ENCODE measurements around the gene ARHGAP30. TPM values are rescaled to one million over a fixed set of nuclear protein-coding genes. Genes with fewer than 3 reads are reported as not detected.

ARHGAP30 gene
- total and polyA plus RNA-seq, 12 donors = 1.2 to 16.4 (median 1.9) TPM

DNA sequence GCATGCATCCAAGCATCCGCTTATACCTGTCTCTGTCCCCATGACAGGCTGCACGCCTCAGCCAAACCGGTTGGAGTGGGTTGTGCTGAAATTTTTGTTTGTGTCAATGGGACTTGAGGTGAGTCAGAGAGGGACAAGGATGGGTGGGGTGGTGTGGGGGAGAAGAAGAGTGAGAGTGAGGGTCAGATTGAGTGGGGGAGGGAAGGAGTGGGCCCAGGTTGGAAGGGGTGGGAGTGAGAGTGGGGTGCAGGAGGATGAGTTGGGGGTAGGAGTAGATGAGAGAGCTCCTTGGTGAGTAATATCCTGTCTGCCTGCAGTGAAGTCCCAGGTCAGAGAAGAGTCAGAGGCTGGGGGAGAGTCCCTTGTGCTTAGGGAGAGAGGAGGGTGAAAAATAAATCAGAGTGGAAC, 22.9 kb upstream of the ARHGAP30 start:
- TF ChIP-seq, protein P1, sequence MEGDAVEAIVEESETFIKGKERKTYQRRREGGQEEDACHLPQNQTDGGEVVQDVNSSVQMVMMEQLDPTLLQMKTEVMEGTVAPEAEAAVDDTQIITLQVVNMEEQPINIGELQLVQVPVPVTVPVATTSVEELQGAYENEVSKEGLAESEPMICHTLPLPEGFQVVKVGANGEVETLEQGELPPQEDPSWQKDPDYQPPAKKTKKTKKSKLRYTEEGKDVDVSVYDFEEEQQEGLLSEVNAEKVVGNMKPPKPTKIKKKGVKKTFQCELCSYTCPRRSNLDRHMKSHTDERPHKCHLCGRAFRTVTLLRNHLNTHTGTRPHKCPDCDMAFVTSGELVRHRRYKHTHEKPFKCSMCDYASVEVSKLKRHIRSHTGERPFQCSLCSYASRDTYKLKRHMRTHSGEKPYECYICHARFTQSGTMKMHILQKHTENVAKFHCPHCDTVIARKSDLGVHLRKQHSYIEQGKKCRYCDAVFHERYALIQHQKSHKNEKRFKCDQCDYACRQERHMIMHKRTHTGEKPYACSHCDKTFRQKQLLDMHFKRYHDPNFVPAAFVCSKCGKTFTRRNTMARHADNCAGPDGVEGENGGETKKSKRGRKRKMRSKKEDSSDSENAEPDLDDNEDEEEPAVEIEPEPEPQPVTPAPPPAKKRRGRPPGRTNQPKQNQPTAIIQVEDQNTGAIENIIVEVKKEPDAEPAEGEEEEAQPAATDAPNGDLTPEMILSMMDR (IDR thresholded peaks at IDR 0.05) = no peak
- DNase-seq = no peak
- H3K36me3 ChIP-seq = no peaks in the 10 kb centered on the region
- peaks cover 2 to 20% (median 12%) of the 10 kb centered on the region in 9 donors for H3K4me1 ChIP-seq
- 87 to 88% methylated on average over 3 of the region's 3 CpGs for WGBS, 2 donors
- intact Hi-C loops (cut with DNase I) = loop anchor here in 3 of 10 donors (10.0 kb wide), 1 partner anchor 258 kb away; no protein-coding TSS in a partner anchor
- no peak for ATAC-seq
- H3K9me3 ChIP-seq = no peaks in the 10 kb centered on the region
- H3K4me3 ChIP-seq = no peak overlapping the region
- no peaks in the 10 kb centered on the region for H3K27me3 ChIP-seq
- H3K27ac ChIP-seq = no peak overlapping the region

DNA sequence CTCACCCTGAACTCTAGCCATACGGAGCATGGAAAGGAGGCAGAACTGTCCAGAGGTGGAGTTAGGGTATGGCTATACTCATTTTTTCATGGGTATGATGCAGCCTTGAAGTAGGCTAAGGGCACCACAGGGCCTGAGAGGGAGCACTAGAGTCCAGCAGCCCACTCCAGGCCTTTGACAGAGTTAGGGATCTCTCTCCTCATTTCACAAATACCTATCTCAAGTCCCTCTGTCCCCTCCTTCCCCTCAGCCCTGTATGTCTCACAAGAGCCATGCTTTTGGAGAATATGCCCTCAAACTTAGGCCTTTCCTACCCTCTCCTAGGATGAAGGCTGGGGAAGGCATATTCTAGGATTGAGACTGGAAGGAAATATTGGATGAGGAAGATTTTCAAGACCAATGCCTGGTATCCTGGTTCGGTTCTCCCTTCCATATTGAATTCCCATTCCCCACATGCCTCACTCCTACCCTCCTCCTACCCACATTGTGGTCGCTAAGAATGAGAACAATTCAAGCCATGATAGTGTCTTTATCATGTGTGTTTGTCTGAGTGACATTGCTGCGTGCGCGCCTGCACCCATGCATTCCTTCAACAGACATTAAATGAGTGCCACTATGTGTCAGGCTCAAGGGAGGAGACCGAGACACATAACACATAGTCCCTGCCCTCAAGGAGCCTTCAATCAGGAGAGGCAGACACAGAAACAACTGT, 22.3 kb upstream of the ARHGAP30 start:
- TF ChIP-seq, protein P1 (IDR thresholded peaks at IDR 0.05) = no peak
- peaks cover 0 to 14% (median 7%) of the 10 kb centered on the region in 9 donors for H3K4me1 ChIP-seq
- no peak for DNase-seq
- intact Hi-C loops (cut with DNase I) = loop anchor here in 3 of 10 donors (10.0 kb wide), 1 partner anchor 257 kb away; no protein-coding TSS in a partner anchor
- H3K4me3 ChIP-seq = no peak overlapping the region
- H3K27me3 ChIP-seq = no peaks in the 10 kb centered on the region
- H3K9me3 ChIP-seq = no peaks in the 10 kb centered on the region
- H3K27ac ChIP-seq = no peak overlapping the region
- no peak for ATAC-seq
- no peaks in the 10 kb centered on the region for H3K36me3 ChIP-seq
- 90 to 92% methylated on average over 7 of the region's 7 CpGs for WGBS, 2 donors

DNA sequence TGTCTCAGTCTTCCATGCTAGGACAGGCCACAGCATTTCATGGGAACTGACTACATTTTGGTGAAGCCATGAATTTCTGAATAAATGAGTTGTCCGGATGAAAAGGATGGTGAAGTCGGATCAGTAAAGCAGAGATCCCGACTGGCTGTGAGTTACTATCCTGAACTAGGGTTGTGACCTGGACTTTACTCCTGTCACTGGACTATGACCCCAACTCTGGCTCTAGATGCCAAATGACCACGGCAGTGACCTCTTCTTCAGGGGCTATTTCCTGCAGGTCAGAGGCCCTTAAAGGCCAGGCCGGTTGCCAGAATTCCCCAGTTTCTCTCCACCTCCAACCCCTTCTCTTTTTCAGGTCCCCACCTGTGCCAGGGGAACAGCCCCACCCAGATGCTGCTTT, 21.4 kb upstream of the ARHGAP30 start:
- no peaks in the 10 kb centered on the region for H3K27me3 ChIP-seq
- H3K36me3 ChIP-seq = no peaks in the 10 kb centered on the region
- H3K4me3 ChIP-seq = no peak overlapping the region
- H3K27ac ChIP-seq = no peak overlapping the region
- DNase-seq (no peak), ATAC-seq (no peak)
- no peaks in the 10 kb centered on the region for H3K9me3 ChIP-seq
- peaks cover 0 to 6% (median 0%) of the 10 kb centered on the region in 9 donors for H3K4me1 ChIP-seq
- intact Hi-C loops (cut with DNase I) = loop anchor here in 3 of 10 donors (10.0 kb wide), 1 partner anchor 256 kb away; no protein-coding TSS in a partner anchor
- WGBS, 2 donors = 85 to 90% methylated on average over 5 of the region's 5 CpGs
- TF ChIP-seq, protein P1 (IDR thresholded peaks at IDR 0.05) = no peak

DNA sequence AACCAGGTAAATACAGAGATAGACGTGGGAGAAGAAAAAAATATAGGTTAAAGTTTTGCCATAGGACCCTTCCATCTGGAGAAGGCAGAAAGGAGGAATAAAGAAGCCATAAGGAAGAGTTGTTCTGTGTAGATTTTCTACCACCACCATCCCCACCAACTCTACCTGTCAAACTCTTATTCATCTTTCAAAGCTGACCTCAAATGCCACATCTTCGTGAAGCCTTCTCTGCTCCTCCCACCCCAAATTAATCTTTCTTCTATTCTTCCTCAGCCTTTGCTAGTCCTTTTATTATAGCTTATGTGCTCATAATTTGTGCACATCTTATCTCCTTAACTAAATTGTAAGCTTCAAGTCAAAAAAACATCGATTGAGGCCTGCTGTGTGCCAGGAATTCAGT, 20.9 kb upstream of the ARHGAP30 start:
- intact Hi-C loops (cut with DNase I) = loop anchor here in 3 of 10 donors (10.0 kb wide), 1 partner anchor 256 kb away; no protein-coding TSS in a partner anchor

More for the DNA sequence above, 20.9 kb upstream of the ARHGAP30 start:
- TF ChIP-seq, protein P1 (IDR thresholded peaks at IDR 0.05) = no peak
- Histone ChIP-seq H3K4me3 (no peak overlapping the region), H3K36me3 (no peaks in the 10 kb centered on the region), H3K4me1 (peaks cover 0 to under 1% (median 0%) of the 10 kb centered on the region in 9 donors), H3K27ac (no peak overlapping the region), H3K9me3 (no peaks in the 10 kb centered on the region), H3K27me3 (no peaks in the 10 kb centered on the region)
- ATAC-seq (no peak), DNase-seq (no peak)
- WGBS, 2 donors = 84 to 88% methylated on average over 3 of the region's 3 CpGs
